Frontal cortex (tissue), 4 donors: ENCODE data around the gene SEC23A. TPM values are rescaled to one million over a fixed set of nuclear protein-coding genes. Genes with fewer than 3 reads are reported as not detected.
"Not testable (repeated sequence)": the region's sequence is repeated elsewhere in the genome, so short reads cannot be mapped to it uniquely, and the experiment has no call there.

Source experiments
- DNase-seq, 2 donors: peaks; one replicate each; pipeline ENCODE4 v3.0.0; 2012; ENCODE audit warnings: low spot score in 2 of 2
- FAIRE-seq: peaks from 2 replicates; lab custom pipeline; 2012; peaks lifted over from hg19 to GRCh38; lab: Jason Lieb, UNC
- total RNA-seq: library from RNA; depleted of rRNA; stranded (reverse); fragments of >200 nt; gene quantifications from one replicate; pipeline ENCODE4 v1.2.3, GENCODE V29; 2014
- donor health status: control.
- donor health status: control.
- donor health status: control.

Gene SEC23A
- total RNA-seq, 1 donor from 2014 or later, result 182 TPM

DNA sequence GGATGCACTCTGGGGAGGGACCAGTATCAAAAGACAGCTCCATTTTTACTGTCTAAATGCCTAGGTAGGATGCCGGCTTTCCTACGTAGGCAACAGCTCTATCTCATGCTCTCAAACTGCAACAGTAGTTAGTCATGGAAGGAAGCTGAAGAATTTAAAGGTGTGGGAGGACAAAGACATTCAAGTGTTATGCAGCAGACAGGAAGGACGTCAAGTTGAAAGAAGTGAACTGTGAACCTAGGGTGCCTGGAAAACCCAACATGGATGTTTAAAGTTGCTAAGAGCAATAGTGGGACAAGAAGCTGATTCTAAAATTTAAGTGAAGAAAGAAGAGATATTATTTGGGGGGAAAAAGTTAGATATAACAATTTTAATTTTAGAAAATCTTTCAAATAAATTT lies 5.9 kb downstream of the SEC23A start:
- no peak for DNase-seq
- no peak for FAIRE-seq

DNA sequence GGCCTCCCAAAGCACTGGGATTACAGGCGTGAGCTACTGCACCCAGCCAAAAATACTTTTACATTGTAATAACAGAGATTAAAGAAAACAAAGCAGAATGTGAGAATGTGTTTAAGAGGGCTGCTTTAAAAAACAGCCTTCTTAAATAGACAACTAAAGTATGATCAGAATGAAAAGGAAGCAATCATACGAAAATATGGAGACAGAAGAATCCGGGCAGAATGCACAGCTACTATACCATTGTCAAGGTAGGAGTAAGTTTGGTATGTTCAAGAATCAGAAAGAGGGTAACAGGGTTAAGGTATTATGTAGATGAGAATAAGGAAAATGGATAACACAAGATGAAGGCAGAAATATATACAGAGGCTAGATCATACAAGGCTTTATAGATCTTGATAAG lies 8.5 kb downstream of the SEC23A start:
- no peak for DNase-seq
- FAIRE-seq, result no peak

DNA sequence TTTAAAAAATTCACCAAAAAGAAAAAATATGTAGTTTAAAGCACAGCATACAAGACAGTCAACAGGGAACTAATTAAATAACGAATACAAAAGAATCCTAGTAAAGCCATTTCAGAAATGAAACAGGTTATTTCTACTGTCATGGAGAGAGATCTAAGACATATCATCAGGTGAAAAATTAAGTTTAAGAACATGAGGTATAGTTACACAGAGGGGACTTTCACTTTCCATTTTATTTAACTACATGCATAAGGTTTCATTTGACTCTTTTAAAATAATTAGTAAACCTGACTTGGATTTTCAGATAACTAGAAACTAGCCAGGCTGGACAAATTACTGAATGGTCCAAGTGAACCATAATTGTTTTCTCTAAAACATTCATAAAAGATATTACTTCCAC lies 11.3 kb downstream of the SEC23A start:
- FAIRE-seq (no peak), DNase-seq (no peak)

DNA sequence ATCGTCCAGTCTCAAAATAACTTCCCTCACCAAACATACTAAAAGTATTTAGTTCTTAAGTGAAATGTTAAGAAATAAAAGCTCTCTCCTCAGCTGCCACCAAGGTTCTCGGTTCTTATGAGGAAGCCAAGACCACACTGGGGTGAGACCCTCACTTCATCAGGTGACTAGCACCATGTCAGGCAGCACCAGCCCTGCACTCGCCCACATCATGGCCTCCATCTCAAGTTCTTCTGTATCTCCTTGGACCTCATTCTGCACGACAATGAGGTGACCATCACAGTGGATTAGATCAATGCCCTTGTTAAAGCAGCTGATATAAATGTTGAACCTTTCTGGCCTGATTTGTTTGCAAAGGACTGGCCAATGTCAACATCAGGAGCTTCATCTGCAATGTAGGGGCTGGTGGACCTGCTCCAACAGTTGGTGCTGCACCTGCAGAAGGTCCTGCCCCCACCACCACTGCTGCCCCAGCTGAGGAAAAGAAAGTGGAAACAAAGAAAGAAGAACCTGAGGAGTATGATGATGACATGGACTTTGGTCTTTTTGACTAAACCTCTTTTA lies 12.4 kb downstream of the SEC23A start:
- no peak for FAIRE-seq
- DNase-seq, result no peak

DNA sequence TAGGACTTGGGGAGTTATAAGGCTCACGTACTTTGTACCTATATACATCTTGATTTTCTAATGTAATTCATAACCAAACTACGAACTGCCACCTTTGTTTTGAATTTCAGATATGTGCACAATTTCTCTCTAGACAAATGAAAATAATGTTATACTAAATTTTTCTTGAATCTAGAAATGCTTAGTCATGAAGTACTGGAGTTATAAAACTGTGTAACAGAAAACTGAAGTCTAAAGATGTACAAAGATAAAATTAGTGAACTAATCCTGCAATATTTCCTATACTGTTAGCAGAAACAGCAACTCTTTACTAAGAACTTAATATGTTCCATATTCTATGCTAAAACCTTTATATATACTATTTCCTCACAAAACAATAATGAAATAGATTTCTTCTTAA lies 15.5 kb downstream of the SEC23A start:
- DNase-seq (no peak), FAIRE-seq (no peak)

DNA sequence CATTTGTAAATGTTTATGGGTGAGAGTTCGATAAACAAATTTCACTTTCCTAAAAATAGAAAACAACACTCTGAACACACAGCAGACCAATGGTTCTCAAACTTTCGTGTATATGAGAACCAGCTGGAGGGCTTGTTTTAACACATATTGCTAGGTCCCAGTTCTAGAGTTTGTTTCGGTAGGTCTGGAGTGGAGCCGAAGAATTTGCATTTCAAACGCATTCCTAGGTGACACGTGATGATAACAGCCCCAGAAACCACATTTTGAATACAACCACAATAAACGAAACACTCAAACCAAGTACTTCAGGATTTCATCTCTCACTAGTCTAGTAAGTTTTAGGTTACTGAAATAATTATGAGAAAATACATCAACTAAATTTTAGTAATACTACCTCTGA lies 17.1 kb downstream of the SEC23A start:
- no peak for DNase-seq
- FAIRE-seq, result no peak

DNA sequence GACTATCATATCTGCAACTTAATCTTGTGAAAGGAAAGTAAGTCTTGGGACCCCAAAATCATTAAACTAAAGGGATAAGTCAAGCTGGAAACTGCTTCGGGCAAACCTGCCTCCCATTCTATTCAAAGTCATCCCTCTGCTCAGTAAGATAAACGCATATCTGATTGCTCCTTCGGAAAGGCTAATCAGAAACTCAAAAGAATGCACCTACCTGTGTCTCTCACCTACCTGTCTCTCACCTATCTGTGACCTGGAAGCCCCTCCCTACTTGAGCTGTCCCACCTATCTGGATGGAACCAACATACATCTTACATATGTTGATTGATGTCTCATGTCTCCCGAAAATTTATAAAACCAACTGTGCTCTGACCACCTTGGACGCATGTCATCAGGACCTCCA lies 19.9 kb downstream of the SEC23A start:
- DNase-seq (no peak), FAIRE-seq (no peak)

DNA sequence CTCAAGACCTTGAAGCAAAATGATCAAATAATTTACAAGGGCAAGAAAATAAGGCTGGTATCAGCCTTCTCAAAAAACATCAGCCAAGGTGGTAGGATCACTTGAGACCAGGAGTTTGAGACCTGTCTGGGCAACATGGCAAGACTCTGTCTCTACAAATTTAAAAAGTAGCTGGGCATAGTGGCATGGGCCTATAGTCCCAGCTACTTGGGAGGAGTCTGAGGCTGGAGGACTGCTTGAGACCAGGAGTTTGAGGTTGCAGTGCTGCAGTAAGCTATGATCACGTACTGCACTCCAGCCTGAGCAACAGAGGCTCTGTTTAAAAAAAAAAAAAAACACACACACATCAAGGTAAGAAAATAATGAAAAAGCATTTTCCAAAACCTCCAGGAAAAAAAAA lies 22.1 kb downstream of the SEC23A start:
- no peak for FAIRE-seq
- DNase-seq, result no peak

DNA sequence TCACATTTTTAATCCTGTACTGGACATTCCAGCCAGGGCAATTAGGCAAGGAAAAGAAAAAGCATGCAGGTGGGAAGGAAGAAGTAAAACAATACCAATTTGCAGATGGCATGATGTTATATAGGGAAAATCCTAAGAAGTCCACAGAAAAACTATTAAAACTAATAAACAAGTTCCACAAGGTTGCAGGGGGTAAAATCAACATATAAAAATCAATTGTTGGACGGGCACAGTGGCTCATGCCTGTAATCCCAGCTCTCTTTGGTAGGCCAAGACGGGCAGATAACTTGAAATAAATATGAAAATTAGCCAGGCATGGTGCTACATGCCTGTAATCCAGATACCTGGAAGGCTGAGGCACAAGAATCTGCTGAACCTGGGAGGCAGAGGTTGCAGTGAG lies 31.9 kb downstream of the SEC23A start:
- no peak for DNase-seq
- FAIRE-seq, result no peak

DNA sequence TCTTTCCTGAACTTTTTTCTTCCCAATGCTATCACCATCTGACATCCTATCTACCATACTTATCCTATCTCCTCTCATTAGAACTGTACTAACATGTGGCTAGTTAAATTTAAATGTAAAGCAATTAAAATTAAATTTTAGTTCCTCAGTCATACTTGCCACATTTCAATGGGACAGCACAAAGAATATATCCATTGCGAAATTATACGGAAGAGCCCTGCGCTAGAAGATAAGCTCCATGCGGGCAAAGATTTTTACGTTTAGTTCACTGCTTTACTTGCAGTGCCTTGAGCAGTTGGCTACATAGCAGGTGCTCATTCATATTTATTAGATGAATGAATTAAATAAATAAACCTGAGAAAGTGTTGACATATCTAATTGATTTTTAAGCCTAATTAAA lies 33.1 kb downstream of the SEC23A start:
- DNase-seq, result no peak
- no peak for FAIRE-seq

DNA sequence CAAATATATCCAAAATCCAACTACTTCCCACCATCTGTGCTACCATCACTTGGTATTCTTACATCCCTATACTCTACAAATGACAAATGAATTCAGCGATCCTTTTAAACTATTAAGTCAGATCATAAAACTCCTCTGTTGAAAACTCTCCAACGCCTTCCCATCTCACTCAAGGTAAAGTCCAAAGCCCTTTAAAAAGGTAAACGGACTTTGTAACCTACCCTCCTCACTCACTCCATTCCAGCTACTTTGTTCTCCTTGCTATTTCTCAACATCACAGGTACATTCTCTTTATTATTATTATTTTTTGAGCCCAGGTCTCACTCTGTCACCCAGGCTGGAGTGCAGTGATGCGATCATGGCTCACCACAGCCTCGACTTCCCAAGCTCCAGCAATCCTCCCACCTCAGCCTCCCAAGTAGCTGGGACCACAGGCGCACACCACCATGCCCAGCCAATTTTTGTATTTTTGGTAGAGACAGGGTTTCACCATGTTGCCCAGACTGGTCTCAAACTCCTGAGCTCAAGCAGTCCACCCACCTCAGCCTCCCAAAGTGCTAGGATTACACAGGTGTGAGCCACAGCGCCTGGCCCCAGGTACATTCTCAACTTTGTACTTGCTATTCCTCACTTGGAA lies 33.7 kb downstream of the SEC23A start:
- not testable (repeated sequence) for FAIRE-seq, DNase-seq

DNA sequence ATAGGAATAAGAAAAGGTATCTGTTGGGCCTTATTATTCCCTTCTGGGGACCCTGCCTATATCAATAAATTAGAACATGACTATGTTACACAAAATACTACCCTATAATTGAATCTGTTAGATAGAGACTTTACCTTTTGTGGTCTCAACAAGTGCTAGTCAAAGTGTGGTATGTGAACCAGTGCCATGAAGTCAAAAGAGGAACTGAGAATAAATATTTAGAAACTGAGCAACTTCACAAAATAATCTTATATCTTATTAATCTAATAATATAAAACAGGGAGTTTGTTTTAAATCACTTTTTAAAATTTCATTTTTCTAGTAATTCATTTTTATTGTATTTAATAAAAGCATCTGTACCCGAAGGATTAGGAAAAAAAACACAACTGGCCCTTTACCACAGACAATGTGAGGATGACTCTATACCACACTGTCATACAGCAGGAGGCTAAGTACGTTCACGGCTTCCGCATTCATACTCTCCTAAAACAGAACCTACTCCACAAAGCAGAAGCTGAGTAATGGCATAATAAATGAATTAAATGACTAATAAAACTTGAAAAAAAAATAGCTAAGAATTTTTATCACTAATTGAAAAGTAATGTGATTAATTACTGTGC lies 42.1 kb downstream of the SEC23A start:
- DNase-seq (no peak), FAIRE-seq (peak; percentile 40)

DNA sequence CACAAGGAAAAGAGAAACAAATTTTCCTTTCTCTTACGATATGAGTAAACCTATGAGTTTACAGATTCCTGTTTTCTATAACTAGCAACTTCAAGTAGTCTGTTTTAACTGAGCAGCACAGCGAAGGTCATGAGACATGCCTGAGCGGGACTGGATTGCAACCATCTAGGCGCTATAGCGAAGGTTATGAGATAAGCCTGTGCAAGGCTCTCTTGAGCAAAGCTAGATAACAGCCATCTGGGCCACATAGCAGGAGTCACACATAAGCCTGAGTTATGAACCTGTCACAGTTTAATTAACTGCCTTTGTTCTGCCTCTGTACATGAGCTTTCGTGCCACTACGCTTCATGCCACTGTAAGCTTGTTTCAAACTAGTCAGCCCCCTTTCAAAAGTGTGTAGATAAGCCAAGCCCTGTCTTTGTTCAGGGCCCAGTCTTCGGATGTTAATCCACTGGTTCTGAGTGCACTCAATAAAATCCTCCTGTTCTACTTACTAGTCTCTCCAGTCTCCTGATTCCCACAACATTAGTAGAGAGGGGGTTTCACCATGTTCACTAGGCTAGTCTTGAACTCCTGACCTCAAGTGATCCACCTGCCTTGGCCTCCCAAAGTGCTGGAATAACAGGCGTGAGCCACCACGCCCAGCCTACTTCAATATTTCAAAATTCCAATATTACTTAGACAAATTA lies 47.1 kb downstream of the SEC23A start:
- FAIRE-seq (no peak), DNase-seq (no peak)

DNA sequence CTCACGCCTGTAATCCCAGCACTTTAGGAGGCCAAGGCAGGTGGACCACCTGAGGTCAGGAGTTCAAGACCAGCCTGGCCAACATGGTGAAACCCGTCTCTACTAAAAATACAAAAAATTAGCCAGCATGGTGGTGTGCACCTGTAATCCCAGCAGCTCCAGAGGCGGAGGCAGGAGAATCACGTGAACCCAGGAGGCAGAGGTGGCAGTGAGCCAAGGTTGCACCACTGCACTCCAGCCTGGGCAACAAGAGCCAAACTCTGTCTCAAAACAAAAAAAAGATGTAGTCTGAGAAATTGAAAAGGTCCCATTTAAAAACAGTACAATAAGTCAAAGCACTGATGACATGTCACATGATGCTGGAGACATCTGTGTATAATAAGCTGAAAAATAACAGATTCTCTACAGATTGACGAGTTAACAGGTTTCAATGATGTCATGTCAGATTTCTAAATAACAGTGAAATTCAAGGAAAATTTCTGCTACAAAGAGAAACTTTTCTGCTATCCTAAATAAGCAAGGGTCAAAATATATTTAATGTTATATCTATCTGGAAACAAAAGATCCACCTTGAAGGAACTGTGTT lies 50.1 kb downstream of the SEC23A start:
- FAIRE-seq, DNase-seq: not testable (repeated sequence)

DNA sequence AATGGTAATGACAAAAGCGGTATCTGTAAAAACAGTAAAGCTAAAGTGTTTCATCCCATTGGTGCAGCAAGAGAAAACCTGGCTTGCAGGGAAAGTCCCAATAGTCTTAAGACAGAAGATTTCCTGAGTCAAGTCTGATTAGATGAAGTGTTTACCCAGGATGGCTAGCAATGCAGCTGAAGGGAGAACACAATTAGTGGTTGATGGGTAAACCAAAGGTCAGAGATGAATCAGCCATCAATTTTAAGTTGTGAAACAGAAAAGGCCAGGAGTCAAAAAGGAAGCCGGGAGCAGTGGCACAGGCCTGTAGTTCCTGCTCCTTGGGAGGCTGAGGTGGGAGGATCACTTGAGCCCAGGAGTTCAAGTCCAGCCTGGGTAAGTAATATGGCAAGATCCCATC lies 52.6 kb downstream of the SEC23A start:
- no peak for FAIRE-seq
- DNase-seq, result no peak

DNA sequence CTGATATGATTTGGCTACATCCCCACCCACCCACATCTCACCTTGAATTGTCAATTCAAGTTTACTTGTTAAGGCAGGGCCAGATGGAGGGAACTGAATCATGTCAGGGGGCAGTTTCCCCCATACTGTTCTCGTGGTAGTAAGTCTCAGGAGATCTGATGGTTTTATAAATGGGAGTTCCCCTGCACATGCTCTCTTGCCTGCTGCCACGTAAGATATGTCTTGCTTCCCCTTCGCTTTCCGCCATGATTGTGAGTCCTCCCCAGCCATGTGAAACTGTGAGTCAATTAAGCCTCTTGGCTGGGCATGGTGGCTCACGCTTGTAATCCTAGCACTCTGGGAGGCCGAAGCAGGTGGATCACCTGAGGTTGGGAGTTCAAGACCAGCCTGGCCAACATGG lies 57.1 kb downstream of the SEC23A start:
- FAIRE-seq, DNase-seq: not testable (repeated sequence)

DNA sequence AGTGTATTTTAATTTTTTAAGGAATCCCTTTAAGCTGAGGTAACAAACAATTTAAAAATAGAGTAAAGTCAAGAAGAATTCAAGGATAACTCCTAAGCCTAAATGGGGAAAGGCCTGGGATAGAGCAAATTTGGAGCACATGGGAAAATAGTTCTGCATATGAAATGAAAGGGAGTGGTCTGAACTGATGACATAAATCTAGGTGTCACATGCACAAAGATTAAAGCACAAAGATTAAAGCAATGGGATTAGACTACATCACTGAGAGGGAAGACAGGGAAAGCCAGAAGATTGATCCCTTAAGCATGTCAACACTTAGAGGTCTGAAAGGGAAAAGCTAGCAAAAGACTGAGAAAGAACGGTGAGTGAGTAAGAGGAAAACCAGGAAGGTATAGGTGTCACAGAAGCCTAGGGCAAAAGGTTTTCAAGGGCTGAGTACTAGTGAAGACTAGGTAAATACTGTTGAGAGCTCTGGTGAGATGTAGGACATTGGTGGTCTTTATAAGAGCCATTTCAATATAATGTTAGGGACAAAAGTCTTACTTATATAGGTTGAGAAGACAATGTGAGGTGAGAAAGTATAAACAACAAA lies 59.6 kb downstream of the SEC23A start:
- FAIRE-seq (no peak), DNase-seq (no peak)

DNA sequence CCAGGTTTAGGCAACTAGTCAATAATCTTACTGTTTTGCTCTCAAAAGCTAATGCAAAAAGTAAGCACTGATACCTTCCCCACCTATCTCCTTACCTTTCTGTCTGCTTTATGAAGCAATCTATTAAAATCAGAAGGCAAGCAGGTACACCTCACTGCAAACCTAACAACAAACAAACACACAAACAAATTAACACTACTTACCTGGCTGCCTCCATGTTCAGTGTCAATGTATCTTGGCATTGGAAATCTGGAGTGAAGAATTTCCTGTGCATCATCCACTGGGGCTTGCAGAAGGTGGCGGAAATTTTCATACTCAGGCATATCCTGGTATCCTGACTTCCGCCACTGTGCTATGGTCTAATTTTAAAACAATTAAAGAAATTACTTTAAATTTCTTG lies 62.5 kb downstream of the SEC23A start:
- DNase-seq, result no peak
- no peak for FAIRE-seq

DNA sequence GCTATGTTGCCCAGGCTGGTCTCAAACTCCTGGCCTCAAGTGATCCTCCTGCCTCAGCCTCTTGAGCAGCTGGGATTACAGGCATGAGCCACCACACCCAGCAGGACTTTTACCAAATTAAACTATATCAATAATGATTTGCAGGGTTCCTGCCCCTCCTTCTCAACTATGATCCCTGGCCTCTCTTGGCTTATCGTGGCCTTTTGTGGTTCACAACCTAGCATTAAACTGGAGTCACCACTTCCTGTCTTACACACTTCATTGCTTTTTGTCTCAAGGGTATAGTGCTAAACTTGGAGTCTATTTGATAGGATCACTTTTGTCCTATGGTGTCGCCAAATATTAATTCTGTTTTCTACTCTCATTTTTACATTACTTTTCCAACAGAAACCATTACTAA lies 64.5 kb downstream of the SEC23A start:
- no peak for DNase-seq
- no peak for FAIRE-seq

DNA sequence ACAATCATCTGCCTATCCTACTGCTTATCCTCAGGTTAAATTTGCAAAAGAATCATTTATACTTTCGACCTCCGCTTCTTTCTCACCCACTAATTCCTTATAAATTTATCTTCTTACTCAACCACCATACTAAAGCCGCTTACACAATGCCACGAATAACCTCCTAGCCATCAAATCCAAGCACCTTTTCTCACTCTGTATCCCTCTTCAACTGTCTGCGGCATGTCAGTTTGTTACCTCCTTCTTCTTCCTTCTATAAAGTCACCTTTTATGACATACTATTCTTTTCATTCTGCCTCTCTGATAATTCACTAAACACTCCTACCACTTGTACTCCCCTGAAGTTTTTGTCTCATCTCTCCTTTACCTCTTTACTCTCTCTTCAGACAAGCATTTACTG lies 66.3 kb downstream of the SEC23A start:
- FAIRE-seq (no peak), DNase-seq (no peak)
